GM21717 (cell line): ENCODE results near the gene CDH4.

Source experiments
- ATAC-seq: cut with Tn5 transposase; IDR thresholded peaks from one replicate; pipeline ENCODE4 v1.9.1; 2021; ENCODE audit warnings: mild to moderate bottlenecking, moderate library complexity; ENCODE audit not compliant: unreplicated experiment

CDH4 gene

GRCh38 chr20:61280217-61280980 lies 28.3 kb downstream of the CDH4 start:
- ATAC-seq, result no peak

GRCh38 chr20:61281286-61281795 lies 29.3 kb downstream of the CDH4 start:
- ATAC-seq, result no peak

GRCh38 chr20:61284752-61285151 lies 32.7 kb downstream of the CDH4 start:
- ATAC-seq, result no peak

GRCh38 chr20:61285152-61285645 lies 33.1 kb downstream of the CDH4 start:
- no peak for ATAC-seq

GRCh38 chr20:61285691-61286090 lies 33.6 kb downstream of the CDH4 start:
- ATAC-seq, result no peak

- no peak for ATAC-seq
Observed at GRCh38 chr20:61287583-61288275, 35.7 kb downstream of the CDH4 start.

- ATAC-seq, result no peak
Observed at GRCh38 chr20:61288331-61288784, 36.3 kb downstream of the CDH4 start.

GRCh38 chr20:61289166-61289565 lies 37.1 kb downstream of the CDH4 start:
- ATAC-seq, result no peak

GRCh38 chr20:61290721-61291120 lies 38.7 kb downstream of the CDH4 start:
- ATAC-seq, result no peak

GRCh38 chr20:61291166-61291829 lies 39.2 kb downstream of the CDH4 start:
- no peak for ATAC-seq

GRCh38 chr20:61292391-61292790 lies 40.3 kb downstream of the CDH4 start:
- ATAC-seq, result no peak

GRCh38 chr20:61292821-61293612 lies 41.0 kb downstream of the CDH4 start:
- ATAC-seq, result no peak

GRCh38 chr20:61293951-61294350 lies 41.9 kb downstream of the CDH4 start:
- no peak for ATAC-seq

- no peak for ATAC-seq
Observed at GRCh38 chr20:61295249-61295648, 43.2 kb downstream of the CDH4 start.

GRCh38 chr20:61295682-61296628 lies 43.9 kb downstream of the CDH4 start:
- ATAC-seq, result no peak

- ATAC-seq, result no peak
Observed at GRCh38 chr20:61296629-61297019, 44.6 kb downstream of the CDH4 start.

GRCh38 chr20:61297491-61297890 lies 45.4 kb downstream of the CDH4 start:
- ATAC-seq, result no peak

- ATAC-seq, result no peak
Observed at GRCh38 chr20:61297986-61298385, 45.9 kb downstream of the CDH4 start.

- no peak for ATAC-seq
Observed at GRCh38 chr20:61298661-61299060, 46.6 kb downstream of the CDH4 start.

- no peak for ATAC-seq
Observed at GRCh38 chr20:61299104-61299503, 47.0 kb downstream of the CDH4 start.
